IMR-90 (cell line): ENCODE results near the gene NCAM1. TPM values are rescaled to one million over a fixed set of nuclear protein-coding genes. Genes with fewer than 3 reads are reported as not detected.
A peak's percentile ranks its signal among the peaks of the same experiment; 100 is the strongest.

Experiments used
- ATAC-seq: fragments of 200-7000 bp; cut with Tn5 transposase; 2 replicates; pipeline ENCODE4 v1.9.1; 2020; ENCODE audit warnings: low read depth, mild to moderate bottlenecking, moderate library complexity
- BruUV-seq: library from RNA; stranded (reverse); fragments of 400-500 nt; replicated peaks from 2 replicates; lab custom pipeline; 2021; lab: Mats Ljungman, UMichigan
- CTCF ChIA-PET: fragments of 300-600 bp; formaldehyde crosslinking; extraction: SDS; loops from one replicate; lab custom pipeline; 2021; ENCODE audit warnings: antibody characterized with exemption; lab: Yijun Ruan, JAX
- POLR2A ChIA-PET: fragments of 300-600 bp; sonication (Branson Sonifier 250); formaldehyde crosslinking; loops from one replicate; lab custom pipeline; 2022; ENCODE audit warnings: antibody characterized with exemption; ENCODE audit not compliant: unreplicated experiment; lab: Charles Lee
- DNase-seq: peaks from one replicate; pipeline ENCODE4 v3.0.0; 2013
- H2AFZ ChIP-seq: replicated peaks from 2 replicates; pipeline ENCODE3; 2013; ENCODE audit warnings: low read length, mild to moderate bottlenecking; ENCODE audit not compliant: poor library complexity
- H2AK5ac ChIP-seq: 2 replicates; pipeline ENCODE4 v1.6.1; 2013; ENCODE audit warnings: low read depth, low read length, inconsistent platforms
- H2AK9ac ChIP-seq: replicated peaks from 2 replicates; pipeline ENCODE3; 2013; ENCODE audit warnings: mild to moderate bottlenecking, low read depth, low read length, moderate library complexity; ENCODE audit not compliant: poor library complexity
- H2BK120ac ChIP-seq: 2 replicates; pipeline ENCODE4 v1.6.1; 2013; ENCODE audit warnings: low read depth, low read length, inconsistent platforms
- H2BK15ac ChIP-seq: 3 replicates; pipeline ENCODE4 v1.6.1; 2013; ENCODE audit warnings: low read depth, low read length, inconsistent platforms
- H2BK20ac ChIP-seq: 2 replicates; pipeline ENCODE4 v1.6.1; 2013; ENCODE audit warnings: low read depth, mild to moderate bottlenecking, inconsistent platforms, low read length, moderate library complexity
- H2BK5ac ChIP-seq: 2 replicates; pipeline ENCODE4 v1.6.1; 2013; ENCODE audit warnings: mild to moderate bottlenecking, low read depth, low read length, inconsistent platforms; ENCODE audit not compliant: poor library complexity, severe bottlenecking
- H3K14ac ChIP-seq: replicated peaks from 2 replicates; pipeline ENCODE4 v1.6.1; 2013; ENCODE audit warnings: low read depth, low read length, inconsistent platforms
- H3K18ac ChIP-seq: 2 replicates; pipeline ENCODE4 v1.6.1; 2013; ENCODE audit warnings: low read depth, low read length, control low read depth
- H3K23ac ChIP-seq: 2 replicates; pipeline ENCODE4 v1.6.1; 2013; ENCODE audit warnings: low read depth, low read length, inconsistent platforms
- H3K27ac ChIP-seq: 2 replicates; pipeline ENCODE4 v1.5.1; 2013; ENCODE audit warnings: mild to moderate bottlenecking, control low read depth, low read length; ENCODE audit not compliant: insufficient read depth
- H3K27me3 ChIP-seq: 2 replicates; pipeline ENCODE4 v1.6.1; 2013; ENCODE audit warnings: low read length; ENCODE audit not compliant: control insufficient read depth, insufficient read depth
- H3K36me3 ChIP-seq: 2 replicates; pipeline ENCODE4 v1.6.1; 2013; ENCODE audit warnings: low read length, mixed read lengths; ENCODE audit not compliant: control insufficient read depth, insufficient read depth
- H3K4ac ChIP-seq: 2 replicates; pipeline ENCODE4 v1.6.1; 2013; ENCODE audit warnings: low read depth, low read length, inconsistent platforms
- H3K4me1 ChIP-seq: 2 replicates; pipeline ENCODE4 v1.6.1; 2013; ENCODE audit warnings: low read length, mixed read lengths; ENCODE audit not compliant: control insufficient read depth, insufficient read depth
- H3K4me2 ChIP-seq: 2 replicates; pipeline ENCODE4 v1.6.1; 2013; ENCODE audit warnings: low read depth, mild to moderate bottlenecking, control low read depth, low read length, moderate library complexity
- H3K4me3 ChIP-seq: 2 replicates; pipeline ENCODE4 v1.5.1; 2013; ENCODE audit warnings: low read depth, mild to moderate bottlenecking, control low read depth, low read length, moderate library complexity; ENCODE audit not compliant: insufficient read depth
- H3K56ac ChIP-seq: 2 replicates; pipeline ENCODE4 v1.6.1; 2013; ENCODE audit warnings: low read length, inconsistent platforms; ENCODE audit not compliant: insufficient read depth; ENCODE audit errors: extremely low read depth
- H3K79me1 ChIP-seq, 2 experiments: 2 replicates each; pipeline ENCODE4 v1.6.1; 2013; ENCODE audit warnings: low read length in 2 of 2, inconsistent platforms in 1 of 2, low read depth in 1 of 2
- H3K9ac ChIP-seq: 2 replicates; pipeline ENCODE4 v1.6.1; 2013; ENCODE audit warnings: low read depth, low read length, control low read depth
- H3K9me1 ChIP-seq: 2 replicates; pipeline ENCODE4 v1.6.1; 2013; ENCODE audit warnings: low read length, inconsistent platforms; ENCODE audit not compliant: insufficient read depth
- H3K9me3 ChIP-seq: 2 replicates; pipeline ENCODE4 v1.6.1; 2013; ENCODE audit warnings: low read length; ENCODE audit not compliant: control insufficient read depth, insufficient read depth
- H4K20me1 ChIP-seq: 2 replicates; pipeline ENCODE4 v1.6.1; 2013; ENCODE audit warnings: low read length, inconsistent platforms; ENCODE audit not compliant: insufficient read depth
- H4K5ac ChIP-seq: 2 replicates; pipeline ENCODE4 v1.6.1; 2013; ENCODE audit warnings: mild to moderate bottlenecking, low read depth, low read length, control low read depth
- H4K8ac ChIP-seq, 2 experiments: 2 replicates each; pipeline ENCODE4 v1.6.1; 2013; ENCODE audit warnings: low read depth in 2 of 2, low read length in 2 of 2, control low read depth in 1 of 2, inconsistent platforms in 1 of 2
- H4K91ac ChIP-seq: 2 replicates; pipeline ENCODE4 v1.6.1; 2013; ENCODE audit warnings: low read depth, low read length, inconsistent platforms; ENCODE audit not compliant: insufficient read depth
- BHLHE40 ChIP-seq: fragments of 150-350 bp; IDR thresholded peaks from 2 replicates; pipeline ENCODE4 v1.6.1; 2016; ENCODE audit warnings: mild to moderate bottlenecking, low read depth, low read length
- CEBPB ChIP-seq: IDR thresholded peaks from 2 replicates; pipeline ENCODE4 v1.6.1; 2012; ENCODE audit warnings: low read depth, low read length, improper control_type of control experiment
- CHD1 ChIP-seq: IDR thresholded peaks from 2 replicates; pipeline ENCODE4 v1.6.1; 2012; ENCODE audit warnings: low read depth, low read length, improper control_type of control experiment
- CTCF ChIP-seq: conservative IDR thresholded peaks from 2 replicates; pipeline ENCODE4 v1.5.1; 2012; ENCODE audit warnings: mild to moderate bottlenecking, low read depth, low read length, improper control_type of control experiment
- FOS ChIP-seq: fragments of 150-350 bp; IDR thresholded peaks from 2 replicates; pipeline ENCODE4 v1.6.1; 2016; ENCODE audit warnings: low read depth, low read length
- MAFK ChIP-seq: IDR thresholded peaks from 2 replicates; pipeline ENCODE4 v1.6.1; 2012; ENCODE audit warnings: low read depth, low read length, improper control_type of control experiment
- MXI1 ChIP-seq: IDR thresholded peaks from 2 replicates; pipeline ENCODE4 v1.6.1; 2012; ENCODE audit warnings: low read depth, mild to moderate bottlenecking, low read length, moderate library complexity, borderline replicate concordance
- NFE2L2 ChIP-seq: fragments of 150-350 bp; IDR thresholded peaks from 2 replicates; pipeline ENCODE4 v1.6.1; 2016; ENCODE audit warnings: low read depth, mild to moderate bottlenecking, low read length
- POLR2A ChIP-seq: IDR thresholded peaks from 2 replicates; pipeline ENCODE4 v1.6.1; 2012; ENCODE audit warnings: mild to moderate bottlenecking, low read depth, low read length
- RAD21 ChIP-seq: IDR thresholded peaks from 2 replicates; pipeline ENCODE4 v1.6.1; 2012; ENCODE audit warnings: low read length, improper control_type of control experiment
- RCOR1 ChIP-seq: IDR thresholded peaks from 2 replicates; pipeline ENCODE4 v1.6.1; 2012; ENCODE audit warnings: mild to moderate bottlenecking, low read length, improper control_type of control experiment; ENCODE audit not compliant: insufficient replicate concordance
- RFX5 ChIP-seq: IDR thresholded peaks from 2 replicates; pipeline ENCODE4 v1.8.0; 2012; ENCODE audit warnings: low read depth, mild to moderate bottlenecking, low read length, moderate library complexity
- SMC3 ChIP-seq: fragments of 150-350 bp; IDR thresholded peaks from 2 replicates; pipeline ENCODE4 v1.6.1; 2016; ENCODE audit warnings: low read depth, mild to moderate bottlenecking, antibody characterized with exemption, low read length, moderate library complexity
- WGBS, 2 experiments: methylation state at CpG; one replicate each; pipeline versions ENCODE4 v1.1.5 to v1.1.7; 2013; ENCODE audit warnings: missing lambda C conversion rate in 2 of 2; ENCODE audit not compliant: insufficient read length in 1 of 2; ENCODE audit errors: extremely low coverage in 2 of 2; 5-methylcytosine and 5-hydroxymethylcytosine counted together
- dilution Hi-C: fragments of 300-500 bp; cut with HindIII; formaldehyde crosslinking; loops from one replicate; pipeline ENCODE4 v1.14.3; 2018; ENCODE audit warnings: low sequenced_read_pairs; ENCODE audit not compliant: unreplicated experiment
- in situ Hi-C: fragments of 300-500 bp; cut with MboI; formaldehyde crosslinking; loops from 3 replicates; pipeline ENCODE4 v1.14.3; 2019; ENCODE audit warnings: low sequenced_read_pairs, inconsistent platforms, mixed read lengths
- intact Hi-C: fragments of 100-400 bp; cut with micrococcal nuclease; formaldehyde crosslinking; loops from 2 replicates; pipeline ENCODE4 v1.10.0; 2022
- polyA plus RNA-seq, 3 experiments: library from polyadenylated mRNA; depleted of rRNA; stranded (reverse); fragments of >200 nt; gene quantifications; 2 replicates each; pipeline ENCODE4 v1.2.3, GENCODE V29; 2012; ENCODE audit warnings: low replicate concordance in 1 of 3
- total RNA-seq: library from RNA; depleted of rRNA; stranded (reverse); fragments of >200 nt; gene quantifications from 2 replicates; pipeline ENCODE4 v1.2.3, GENCODE V29; 2012
- TF ChIP-seq, protein P1 (sequence below): fragments of 150-350 bp; IDR thresholded peaks from 2 replicates; pipeline ENCODE4 v1.6.1; 2016; ENCODE audit warnings: low read depth, mild to moderate bottlenecking, low read length, moderate library complexity, borderline replicate concordance
- TF ChIP-seq, protein P2 (sequence below): fragments of 150-350 bp; IDR thresholded peaks from 2 replicates; pipeline ENCODE4 v1.6.1; 2017; ENCODE audit warnings: mild to moderate bottlenecking, antibody characterized with exemption, low read length, low read depth

The NCAM1 gene
- total and polyA plus RNA-seq, 2 of the 4 experiments (the other 2 are of a cell fraction) = 0.09 to 0.18 TPM

DNA sequence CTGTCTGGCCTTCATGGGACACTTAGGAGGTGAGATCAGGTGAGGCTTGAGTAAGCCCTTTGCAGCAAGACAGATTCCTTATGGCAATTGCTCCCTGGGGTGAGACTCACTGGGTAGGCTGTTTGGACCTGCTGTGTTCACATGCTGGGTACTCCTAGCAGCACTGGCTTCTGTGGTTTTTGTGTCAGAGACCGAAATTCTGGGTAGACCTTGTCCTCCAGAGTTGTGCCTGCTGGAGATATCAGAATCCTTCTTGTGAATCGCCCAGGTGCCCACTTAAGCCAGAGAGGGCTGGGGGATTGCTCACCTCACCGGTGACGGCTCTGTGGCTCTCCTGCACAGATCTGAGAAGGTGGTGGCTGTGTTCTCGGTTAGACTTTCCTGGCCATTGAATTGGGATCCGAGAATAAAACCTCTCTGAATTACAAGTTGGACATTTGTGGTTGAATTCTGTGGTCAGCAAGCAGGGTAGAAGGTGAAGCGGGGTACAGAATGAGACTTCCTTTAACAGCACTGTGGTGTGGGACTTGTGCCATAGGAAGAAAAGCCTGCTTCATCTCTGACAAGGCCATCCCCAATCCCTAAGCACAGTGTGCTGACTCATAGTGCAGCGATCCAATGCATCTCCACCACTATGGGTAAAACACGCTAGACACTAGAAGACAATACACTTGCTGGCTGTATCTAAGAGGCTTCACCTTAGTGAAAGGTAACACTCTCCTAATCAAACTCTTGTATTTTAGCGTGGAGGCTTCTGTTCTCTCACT lies 300.7 kb downstream of the NCAM1 start:
- dilution Hi-C loops = no loop called here
- ChIA-PET CTCF (no interaction called here), POLR2A (no interaction called here)
- Histone ChIP-seq H2BK5ac (no peak overlapping the region), H2BK120ac (no peak overlapping the region), H3K56ac (no peak overlapping the region), H2AK5ac (no peak overlapping the region), H3K18ac (no peak overlapping the region), H3K4ac (no peak overlapping the region), H4K91ac (no peak overlapping the region), H2AFZ (no peak overlapping the region), H3K27ac (no peak overlapping the region), H3K4me3 (no peak overlapping the region), H4K5ac (no peak overlapping the region), H2AK9ac (no peak overlapping the region), H2BK15ac (no peak overlapping the region), H3K27me3 (no peaks in the 10 kb centered on the region), H3K36me3 (no peaks in the 10 kb centered on the region), H2BK20ac (no peak overlapping the region), H3K14ac (no peak overlapping the region), H4K20me1 (no peaks in the 10 kb centered on the region), H3K4me2 (no peak overlapping the region), H4K8ac (no peak overlapping the region), H3K79me1 (no peaks in the 10 kb centered on the region), H3K9me3 (no peaks in the 10 kb centered on the region), H3K9ac (no peak overlapping the region), H3K9me1 (no peaks in the 10 kb centered on the region), H3K4me1 (no peaks in the 10 kb centered on the region), H3K23ac (no peak overlapping the region)
- intact Hi-C loops = no loop called here
- in situ Hi-C loops = no loop called here
- WGBS, 2 experiments = no CpG with 5 or more reads among the region's 10 CpGs
- DNase-seq (peak; percentile 11), ATAC-seq (no peak; the same call in 1 of the 2 replicates)
- TF ChIP-seq, protein P1, sequence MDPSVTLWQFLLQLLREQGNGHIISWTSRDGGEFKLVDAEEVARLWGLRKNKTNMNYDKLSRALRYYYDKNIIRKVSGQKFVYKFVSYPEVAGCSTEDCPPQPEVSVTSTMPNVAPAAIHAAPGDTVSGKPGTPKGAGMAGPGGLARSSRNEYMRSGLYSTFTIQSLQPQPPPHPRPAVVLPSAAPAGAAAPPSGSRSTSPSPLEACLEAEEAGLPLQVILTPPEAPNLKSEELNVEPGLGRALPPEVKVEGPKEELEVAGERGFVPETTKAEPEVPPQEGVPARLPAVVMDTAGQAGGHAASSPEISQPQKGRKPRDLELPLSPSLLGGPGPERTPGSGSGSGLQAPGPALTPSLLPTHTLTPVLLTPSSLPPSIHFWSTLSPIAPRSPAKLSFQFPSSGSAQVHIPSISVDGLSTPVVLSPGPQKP = no peak
- no peak for TF ChIP-seq NFE2L2
- TF ChIP-seq RCOR1 = no peak
- no peak for TF ChIP-seq CTCF
- TF ChIP-seq SMC3 = no peak
- no peak for TF ChIP-seq RFX5
- TF ChIP-seq, protein P2, sequence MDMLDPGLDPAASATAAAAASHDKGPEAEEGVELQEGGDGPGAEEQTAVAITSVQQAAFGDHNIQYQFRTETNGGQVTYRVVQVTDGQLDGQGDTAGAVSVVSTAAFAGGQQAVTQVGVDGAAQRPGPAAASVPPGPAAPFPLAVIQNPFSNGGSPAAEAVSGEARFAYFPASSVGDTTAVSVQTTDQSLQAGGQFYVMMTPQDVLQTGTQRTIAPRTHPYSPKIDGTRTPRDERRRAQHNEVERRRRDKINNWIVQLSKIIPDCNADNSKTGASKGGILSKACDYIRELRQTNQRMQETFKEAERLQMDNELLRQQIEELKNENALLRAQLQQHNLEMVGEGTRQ = no peak
- TF ChIP-seq CHD1 = no peak
- no peak for TF ChIP-seq POLR2A
- TF ChIP-seq RAD21 = no peak
- no peak for TF ChIP-seq CEBPB
- no peak for TF ChIP-seq MXI1
- no peak for TF ChIP-seq FOS
- TF ChIP-seq MAFK = no peak
- TF ChIP-seq BHLHE40 = no peak
- BruUV-seq = no TSS peak
